ENCODE data around the gene CC2D2B. TPM values are rescaled to one million over a fixed set of nuclear protein-coding genes. Genes with fewer than 3 reads are reported as not detected.

The CC2D2B gene
- total RNA-seq, 4 donors from 2014 or later = 0.15 to 2.5 (median 0.22) TPM; not detected in 1

DNA sequence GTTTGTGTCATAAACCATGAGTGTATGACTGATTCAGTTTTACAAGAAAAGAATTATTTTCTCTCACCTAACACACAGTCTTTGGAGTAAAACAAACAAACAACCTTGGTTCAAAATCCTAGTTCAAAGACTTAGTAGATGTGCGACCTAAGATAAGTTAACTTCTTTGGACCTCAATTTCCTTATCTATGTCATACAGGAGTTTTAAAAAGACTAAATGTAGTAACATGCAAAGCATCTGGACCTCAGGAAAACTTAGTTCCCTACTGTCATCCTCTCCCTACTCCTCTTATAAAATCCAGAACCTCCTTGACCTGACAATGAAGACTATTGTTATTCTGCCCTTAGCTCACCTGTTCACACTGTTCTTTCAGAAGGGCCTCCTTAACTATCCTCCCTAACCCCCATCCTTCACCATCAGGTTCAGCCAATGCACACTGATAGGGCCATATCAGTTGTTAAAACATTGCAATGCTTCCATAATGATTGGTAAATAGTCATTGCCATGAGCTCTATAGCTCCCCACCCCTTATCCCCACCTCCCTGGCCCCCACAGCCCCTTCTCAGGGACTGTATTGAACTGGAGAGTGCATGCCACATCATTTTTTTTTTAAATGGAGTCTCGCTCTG is 106.8 kb downstream of the CC2D2B start:
- no peak overlapping the region for H3K4me3 ChIP-seq
- peaks cover 0 to 7% (median 5%) of the 10 kb centered on the region in 3 donors for H3K4me1 ChIP-seq
- TF ChIP-seq CTCF (IDR thresholded peaks at IDR 0.05) = no peak
- TF ChIP-seq POLR2A (IDR thresholded peaks at IDR 0.05) = no peak
- 92 to 93% methylated on average over 2 of the region's 2 CpGs for WGBS, 2 donors
- H3K9me3 ChIP-seq = no peaks in the 10 kb centered on the region
- no peaks in the 10 kb centered on the region for H3K27me3 ChIP-seq
- no peaks in the 10 kb centered on the region for H3K36me3 ChIP-seq
- intact Hi-C loops (cut with DNase I) = no loop called here
- no peak overlapping the region for H3K27ac ChIP-seq
- no peak for DNase-seq

DNA sequence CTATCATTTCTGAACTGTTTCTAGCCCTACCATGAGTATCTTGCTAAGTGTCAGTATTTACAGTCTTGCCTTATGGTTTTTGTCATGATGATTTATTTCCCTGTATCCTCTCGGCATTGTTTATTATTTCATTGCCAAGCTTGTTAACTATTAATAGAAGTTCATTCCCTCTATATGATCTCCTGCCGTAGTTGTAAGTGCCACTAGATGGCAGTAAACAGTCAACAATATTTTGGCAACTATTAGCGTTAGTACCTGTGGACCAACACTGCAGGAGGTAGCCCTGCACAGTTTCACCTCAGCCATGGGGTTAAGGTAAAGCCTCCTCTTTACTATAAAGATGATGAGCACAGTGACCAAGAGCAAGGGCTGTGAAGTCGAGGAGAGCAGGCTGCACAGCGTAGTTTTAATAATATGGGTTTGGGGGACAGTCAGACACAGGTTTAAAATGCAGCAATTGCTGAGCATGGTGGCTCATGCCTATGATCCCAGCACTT is 109.5 kb downstream of the CC2D2B start:
- no peak overlapping the region for H3K4me3 ChIP-seq
- DNase-seq = no peak
- no peaks in the 10 kb centered on the region for H3K36me3 ChIP-seq
- no peaks in the 10 kb centered on the region for H3K27me3 ChIP-seq
- H3K27ac ChIP-seq = no peak overlapping the region
- 12 to 25% methylated on average over 4 to 5 of the region's 5 CpGs for WGBS, 2 donors
- no peaks in the 10 kb centered on the region for H3K9me3 ChIP-seq
- intact Hi-C loops (cut with DNase I) = no loop called here
- H3K4me1 ChIP-seq = peaks cover 0 to 7% (median 5%) of the 10 kb centered on the region in 3 donors
- TF ChIP-seq POLR2A (IDR thresholded peaks at IDR 0.05) = no peak
- TF ChIP-seq CTCF (IDR thresholded peaks at IDR 0.05) = peak; percentile 44 to 69 (median 59)

DNA sequence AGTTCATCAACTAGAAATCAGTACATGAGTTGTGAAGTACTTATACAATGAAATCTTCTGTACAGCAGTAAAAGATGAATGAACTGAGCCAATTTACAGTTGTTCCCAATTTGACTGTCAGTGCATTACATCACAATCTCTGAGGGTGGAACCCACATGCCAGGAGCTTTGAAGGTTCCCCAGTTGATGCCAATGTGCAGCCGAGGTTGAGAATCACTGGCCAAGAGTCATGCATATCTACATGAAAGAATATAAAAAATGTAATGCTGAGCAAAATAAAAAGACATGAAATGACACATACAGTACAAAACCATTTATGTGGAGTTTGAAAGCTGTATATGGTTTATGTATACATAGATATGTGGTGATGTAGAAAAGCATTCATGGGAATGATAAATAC is 113.6 kb downstream of the CC2D2B start:
- WGBS, 2 donors = 33 to 57% methylated on average over 1 of the region's 1 CpG
- intact Hi-C loops (cut with DNase I) = no loop called here
- DNase-seq = no peak
- Histone ChIP-seq H3K36me3 (no peaks in the 10 kb centered on the region), H3K27me3 (no peaks in the 10 kb centered on the region), H3K4me3 (no peak overlapping the region), H3K27ac (no peak overlapping the region), H3K4me1 (peaks cover 0 to 7% (median 5%) of the 10 kb centered on the region in 3 donors), H3K9me3 (no peaks in the 10 kb centered on the region)
- no peak for TF ChIP-seq CTCF (IDR thresholded peaks at IDR 0.05)
- no peak for TF ChIP-seq POLR2A (IDR thresholded peaks at IDR 0.05)

GRCh38 chr10:96022739-96023138 is 115.0 kb downstream of the CC2D2B start:
- no peak for TF ChIP-seq CTCF (IDR thresholded peaks at IDR 0.05)
- TF ChIP-seq POLR2A (IDR thresholded peaks at IDR 0.05) = no peak
- Histone ChIP-seq H3K27me3 (no peaks in the 10 kb centered on the region), H3K36me3 (no peaks in the 10 kb centered on the region), H3K4me3 (no peak overlapping the region), H3K9me3 (no peaks in the 10 kb centered on the region), H3K4me1 (no peaks in the 10 kb centered on the region), H3K27ac (no peak overlapping the region)
- intact Hi-C loops (cut with DNase I) = no loop called here
- no peak for DNase-seq
- 90 to 95% methylated on average over 2 of the region's 2 CpGs for WGBS, 2 donors

- H3K4me3 ChIP-seq = no peak overlapping the region
- no peaks in the 10 kb centered on the region for H3K27me3 ChIP-seq
- H3K36me3 ChIP-seq = no peaks in the 10 kb centered on the region
- DNase-seq = no peak
- H3K9me3 ChIP-seq = no peaks in the 10 kb centered on the region
- intact Hi-C loops (cut with DNase I) = no loop called here
- H3K4me1 ChIP-seq = no peaks in the 10 kb centered on the region
- TF ChIP-seq POLR2A (IDR thresholded peaks at IDR 0.05) (no peak), CTCF (IDR thresholded peaks at IDR 0.05) (no peak)
- no peak overlapping the region for H3K27ac ChIP-seq
Measured at GRCh38 chr10:96023168-96023567, 115.4 kb downstream of the CC2D2B start.
